Skeletal muscle satellite cell (primary cell): ENCODE measurements around the gene GPR183.
A peak's percentile ranks its signal among the peaks of the same experiment; 100 is the strongest.

ENCODE experiments used
- H3K27me3 ChIP-seq: 2 replicates; pipeline ENCODE4 v1.7.0; 2013; ENCODE audit warnings: low read length; ENCODE audit not compliant: control insufficient read depth, insufficient read depth
- H3K36me3 ChIP-seq: 2 replicates; pipeline ENCODE4 v1.7.0; 2013; ENCODE audit warnings: mild to moderate bottlenecking, control low read depth, low read length; ENCODE audit not compliant: insufficient read depth
- H3K4me1 ChIP-seq: 2 replicates; pipeline ENCODE4 v1.7.0; 2013; ENCODE audit warnings: low read length; ENCODE audit not compliant: control insufficient read depth, insufficient read depth
- H3K4me2 ChIP-seq: 2 replicates; pipeline ENCODE4 v1.7.0; 2013; ENCODE audit warnings: mild to moderate bottlenecking, low read length
- H3K4me3 ChIP-seq: 2 replicates; pipeline ENCODE4 v1.7.0; 2013; ENCODE audit warnings: low read length
- H3K9ac ChIP-seq: 2 replicates; pipeline ENCODE4 v1.7.0; 2013; ENCODE audit warnings: mild to moderate bottlenecking, low read depth, low read length, moderate library complexity
- H3K9me3 ChIP-seq: replicated peaks from 2 replicates; pipeline ENCODE4 v1.7.0; 2013; ENCODE audit warnings: mild to moderate bottlenecking, control low read depth, low read length

GPR183 gene

GRCh38 chr13:99320693-99321481 lies 13.7 kb upstream of the GPR183 start:
- H3K27me3 ChIP-seq = no peaks in the 10 kb centered on the region
- H3K9me3 ChIP-seq = no peaks in the 10 kb centered on the region
- H3K4me1 ChIP-seq = peaks cover 27% of the 10 kb centered on the region
- H3K9ac ChIP-seq = peak overlapping the region; percentile 57
- H3K36me3 ChIP-seq = peaks cover 5% of the 10 kb centered on the region
- peak overlapping the region; percentile 34 for H3K4me2 ChIP-seq
- H3K4me3 ChIP-seq = no peak overlapping the region

GRCh38 chr13:99316657-99317256 lies 9.6 kb upstream of the GPR183 start:
- no peak overlapping the region for H3K4me3 ChIP-seq
- peaks cover 45% of the 10 kb centered on the region for H3K4me1 ChIP-seq
- no peaks in the 10 kb centered on the region for H3K27me3 ChIP-seq
- H3K9me3 ChIP-seq = no peaks in the 10 kb centered on the region
- no peak overlapping the region for H3K9ac ChIP-seq
- no peak overlapping the region for H3K4me2 ChIP-seq
- peaks cover 5% of the 10 kb centered on the region for H3K36me3 ChIP-seq

- Histone ChIP-seq H3K4me1 (peaks cover 45% of the 10 kb centered on the region), H3K9ac (no peak overlapping the region), H3K36me3 (peaks cover 5% of the 10 kb centered on the region), H3K4me3 (no peak overlapping the region), H3K27me3 (no peaks in the 10 kb centered on the region), H3K9me3 (no peaks in the 10 kb centered on the region), H3K4me2 (no peak overlapping the region)
Observed at GRCh38 chr13:99316224-99316623, 9.0 kb upstream of the GPR183 start.

- H3K4me3 ChIP-seq = no peak overlapping the region
- H3K4me1 ChIP-seq = peaks cover 45% of the 10 kb centered on the region
- H3K27me3 ChIP-seq = no peaks in the 10 kb centered on the region
- no peak overlapping the region for H3K4me2 ChIP-seq
- no peak overlapping the region for H3K9ac ChIP-seq
- no peaks in the 10 kb centered on the region for H3K9me3 ChIP-seq
- peaks cover 5% of the 10 kb centered on the region for H3K36me3 ChIP-seq
Observed at GRCh38 chr13:99315186-99315585, 8.0 kb upstream of the GPR183 start.

GRCh38 chr13:99314640-99315176 lies 7.5 kb upstream of the GPR183 start:
- peaks cover 5% of the 10 kb centered on the region for H3K36me3 ChIP-seq
- no peaks in the 10 kb centered on the region for H3K27me3 ChIP-seq
- no peak overlapping the region for H3K4me3 ChIP-seq
- H3K4me2 ChIP-seq = no peak overlapping the region
- H3K4me1 ChIP-seq = peaks cover 50% of the 10 kb centered on the region
- H3K9me3 ChIP-seq = no peaks in the 10 kb centered on the region
- H3K9ac ChIP-seq = no peak overlapping the region

GRCh38 chr13:99313941-99314340 lies 6.7 kb upstream of the GPR183 start:
- Histone ChIP-seq H3K27me3 (no peaks in the 10 kb centered on the region), H3K36me3 (no peaks in the 10 kb centered on the region), H3K4me3 (no peak overlapping the region), H3K9me3 (no peaks in the 10 kb centered on the region), H3K9ac (no peak overlapping the region), H3K4me1 (peaks cover 57% of the 10 kb centered on the region), H3K4me2 (no peak overlapping the region)

GRCh38 chr13:99313501-99313900 lies 6.3 kb upstream of the GPR183 start:
- no peaks in the 10 kb centered on the region for H3K9me3 ChIP-seq
- peaks cover 62% of the 10 kb centered on the region for H3K4me1 ChIP-seq
- no peak overlapping the region for H3K4me2 ChIP-seq
- no peak overlapping the region for H3K4me3 ChIP-seq
- H3K36me3 ChIP-seq = no peaks in the 10 kb centered on the region
- no peak overlapping the region for H3K9ac ChIP-seq
- H3K27me3 ChIP-seq = no peaks in the 10 kb centered on the region

- Histone ChIP-seq H3K4me3 (no peak overlapping the region), H3K9me3 (no peaks in the 10 kb centered on the region), H3K4me1 (peaks cover 72% of the 10 kb centered on the region), H3K27me3 (no peaks in the 10 kb centered on the region), H3K36me3 (no peaks in the 10 kb centered on the region), H3K4me2 (peak overlapping the region; percentile 32), H3K9ac (peak overlapping the region; percentile 15)
Observed at GRCh38 chr13:99312493-99312883, 5.3 kb upstream of the GPR183 start.

GRCh38 chr13:99311748-99312492 lies 4.7 kb upstream of the GPR183 start:
- H3K9me3 ChIP-seq = no peaks in the 10 kb centered on the region
- no peaks in the 10 kb centered on the region for H3K36me3 ChIP-seq
- peaks cover 76% of the 10 kb centered on the region for H3K4me1 ChIP-seq
- peak overlapping the region; percentile 68 for H3K9ac ChIP-seq
- peak overlapping the region; percentile 2 for H3K4me2 ChIP-seq
- no peak overlapping the region for H3K4me3 ChIP-seq
- H3K27me3 ChIP-seq = no peaks in the 10 kb centered on the region

- H3K4me2 ChIP-seq = peak overlapping the region; percentile 35
- peaks cover 76% of the 10 kb centered on the region for H3K4me1 ChIP-seq
- H3K9ac ChIP-seq = peak overlapping the region; percentile 68
- H3K36me3 ChIP-seq = no peaks in the 10 kb centered on the region
- no peak overlapping the region for H3K4me3 ChIP-seq
- H3K9me3 ChIP-seq = no peaks in the 10 kb centered on the region
- H3K27me3 ChIP-seq = no peaks in the 10 kb centered on the region
Observed at GRCh38 chr13:99311137-99311536, 3.9 kb upstream of the GPR183 start.

- peak overlapping the region; percentile 68 for H3K9ac ChIP-seq
- H3K4me3 ChIP-seq = no peak overlapping the region
Observed at GRCh38 chr13:99310382-99311031, 3.3 kb upstream of the GPR183 start.

More at GRCh38 chr13:99310382-99311031, 3.3 kb upstream of the GPR183 start:
- peak overlapping the region; percentile 35 for H3K4me2 ChIP-seq
- H3K9me3 ChIP-seq = no peaks in the 10 kb centered on the region
- H3K4me1 ChIP-seq = peaks cover 74% of the 10 kb centered on the region
- no peaks in the 10 kb centered on the region for H3K27me3 ChIP-seq
- no peaks in the 10 kb centered on the region for H3K36me3 ChIP-seq
